MCF 10A (cell line): ENCODE measurements around the gene REG3G. TPM values are rescaled to one million over a fixed set of nuclear protein-coding genes. Genes with fewer than 3 reads are reported as not detected.

Experiments
- BruUV-seq: library from RNA; stranded (reverse); fragments of 400-500 nt; replicated peaks from 2 replicates; lab custom pipeline; 2021; lab: Mats Ljungman, UMichigan
- CTCF ChIA-PET: fragments of 300-600 bp; sonication (Branson Sonifier 250); formaldehyde crosslinking; extraction: SDS; loops from one replicate; lab custom pipeline; 2021; ENCODE audit warnings: antibody characterized with exemption, inconsistent platforms; lab: Yijun Ruan, JAX
- POLR2A ChIA-PET: fragments of 300-600, 350-650 bp; sonication (Branson Sonifier 250); formaldehyde crosslinking; extraction: SDS; loops from one replicate; lab custom pipeline; 2020; ENCODE audit warnings: antibody characterized with exemption, inconsistent platforms; lab: Yijun Ruan, JAX
- DNase-seq: peaks from one replicate; pipeline ENCODE4 v3.0.0-alpha.2; 2018; ENCODE audit not compliant: unreplicated experiment
- H3K27ac Mint-ChIP-seq: one replicate; pipeline ENCODE4 v1.8.0; 2022; ENCODE audit warnings: mild to moderate bottlenecking, low read depth, mixed read lengths; ENCODE audit not compliant: unreplicated experiment
- H3K27me3 Mint-ChIP-seq: one replicate; pipeline ENCODE4 v1.8.0; 2022; ENCODE audit warnings: mixed read lengths; ENCODE audit not compliant: insufficient read depth, unreplicated experiment
- H3K36me3 Mint-ChIP-seq: one replicate; pipeline ENCODE4 v1.8.0; 2022; ENCODE audit warnings: mild to moderate bottlenecking, moderate library complexity, mixed read lengths; ENCODE audit not compliant: insufficient read depth, unreplicated experiment
- H3K4me1 Mint-ChIP-seq: one replicate; pipeline ENCODE4 v1.8.0; 2022; ENCODE audit warnings: mixed read lengths; ENCODE audit not compliant: insufficient read depth, unreplicated experiment
- H3K4me3 Mint-ChIP-seq: one replicate; pipeline ENCODE4 v1.8.0; 2022; ENCODE audit warnings: mild to moderate bottlenecking, moderate library complexity, mixed read lengths; ENCODE audit not compliant: unreplicated experiment
- H3K9me3 Mint-ChIP-seq: one replicate; pipeline ENCODE4 v1.8.0; 2022; ENCODE audit warnings: mixed read lengths; ENCODE audit not compliant: unreplicated experiment
- CTCF ChIP-seq: fragments of 200-600 bp; IDR thresholded peaks from one replicate; pipeline ENCODE4 v1.8.0; 2022; ENCODE audit warnings: antibody characterized with exemption, mild to moderate bottlenecking; ENCODE audit not compliant: unreplicated experiment
- intact Hi-C: fragments of 100-400 bp; cut with micrococcal nuclease; formaldehyde crosslinking; loops from 2 replicates; pipeline ENCODE4 v1.14.1; 2022
- total RNA-seq: library from RNA; stranded (reverse); gene quantifications from 2 replicates; pipeline ENCODE4 v1.2.3, GENCODE V29; 2022

Gene REG3G
- total RNA-seq, 1 experiment from 2014 or later: not detected

GRCh38 chr2:78980152-78980465, 45.4 kb upstream of the REG3G start:
- CTCF ChIA-PET: interaction anchor here (0.7 to 2.8 kb wide), 17 partner anchors 8 to 994 kb away, joined by 3 to 19 read pairs (median 4); no protein-coding TSS in a partner anchor
- intact Hi-C loops: no loop called here

GRCh38 chr2:78980871-78981270, 44.6 kb upstream of the REG3G start:
- Mint-ChIP-seq H3K4me1 (no peaks in the 10 kb centered on the region), H3K36me3 (no peaks in the 10 kb centered on the region), H3K9me3 (no peaks in the 10 kb centered on the region), H3K4me3 (no peak overlapping the region), H3K27me3 (peaks cover 29% of the 10 kb centered on the region), H3K27ac (no peak overlapping the region)
- POLR2A ChIA-PET: no interaction called here
- no peak for DNase-seq
- no TSS peak for BruUV-seq
- CTCF ChIA-PET: interaction anchor here (0.7 to 2.8 kb wide), 8 partner anchors 8 to 637 kb away, joined by 3 to 19 read pairs (median 5); no protein-coding TSS in a partner anchor
- TF ChIP-seq CTCF: no peak
- intact Hi-C loops: no loop called here

More at GRCh38 chr2:78980152-78980465, 45.4 kb upstream of the REG3G start:
- DNase-seq: no peak
- H3K4me1 Mint-ChIP-seq: no peaks in the 10 kb centered on the region
- H3K36me3 Mint-ChIP-seq: no peaks in the 10 kb centered on the region
- no TSS peak for BruUV-seq
- H3K27ac Mint-ChIP-seq: no peak overlapping the region
- POLR2A ChIA-PET: no interaction called here
- TF ChIP-seq CTCF: no peak
- H3K9me3 Mint-ChIP-seq: no peaks in the 10 kb centered on the region
- H3K4me3 Mint-ChIP-seq: no peak overlapping the region
- peaks cover 29% of the 10 kb centered on the region for H3K27me3 Mint-ChIP-seq

DNA sequence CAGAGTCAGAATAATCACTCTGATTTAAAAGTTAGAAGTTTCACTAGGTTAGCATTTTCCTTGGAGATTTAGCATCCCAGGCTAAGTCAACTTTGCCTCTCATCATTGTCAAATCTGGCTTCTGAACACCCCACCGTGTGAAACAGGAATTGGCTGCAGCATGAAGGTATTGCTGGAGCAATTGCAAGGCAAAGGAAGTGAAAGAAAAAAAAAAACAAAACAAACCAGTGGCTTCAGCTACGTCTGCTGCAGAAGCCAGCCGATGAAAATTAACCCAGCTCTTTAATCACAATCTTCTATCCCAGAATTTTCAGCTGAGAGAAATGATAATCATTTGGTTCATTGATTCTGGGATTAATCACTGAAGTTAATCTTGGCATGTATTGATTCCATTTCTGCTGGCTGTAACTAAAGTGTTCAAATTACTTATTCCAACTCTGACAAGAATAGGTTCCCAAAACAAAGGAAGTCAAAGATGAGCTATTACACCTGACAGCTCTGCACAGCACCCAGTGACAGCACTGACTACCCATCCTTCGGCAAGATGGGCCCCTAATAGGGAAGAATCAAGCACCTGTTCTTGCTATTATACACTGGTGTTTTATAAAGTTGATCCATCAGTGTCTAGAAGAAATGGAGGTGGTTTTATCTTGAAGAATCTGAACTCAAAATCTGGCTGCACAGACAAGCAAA, 42.7 kb upstream of the REG3G start:
- no peak for TF ChIP-seq CTCF
- no peak for DNase-seq
- intact Hi-C loops: no loop called here
- H3K4me3 Mint-ChIP-seq: no peak overlapping the region
- no peak overlapping the region for H3K27ac Mint-ChIP-seq
- H3K27me3 Mint-ChIP-seq: peaks cover 29% of the 10 kb centered on the region
- no TSS peak for BruUV-seq
- H3K4me1 Mint-ChIP-seq: no peaks in the 10 kb centered on the region
- no peaks in the 10 kb centered on the region for H3K36me3 Mint-ChIP-seq
- ChIA-PET CTCF (interaction anchor here (1.2 kb wide), 1 partner anchor 899 kb away, joined by 3 read pairs; no protein-coding TSS in a partner anchor), POLR2A (interaction anchor here (0.6 kb wide), 1 partner anchor 11 kb away, joined by 3 read pairs; no protein-coding TSS in a partner anchor)
- no peaks in the 10 kb centered on the region for H3K9me3 Mint-ChIP-seq

DNA sequence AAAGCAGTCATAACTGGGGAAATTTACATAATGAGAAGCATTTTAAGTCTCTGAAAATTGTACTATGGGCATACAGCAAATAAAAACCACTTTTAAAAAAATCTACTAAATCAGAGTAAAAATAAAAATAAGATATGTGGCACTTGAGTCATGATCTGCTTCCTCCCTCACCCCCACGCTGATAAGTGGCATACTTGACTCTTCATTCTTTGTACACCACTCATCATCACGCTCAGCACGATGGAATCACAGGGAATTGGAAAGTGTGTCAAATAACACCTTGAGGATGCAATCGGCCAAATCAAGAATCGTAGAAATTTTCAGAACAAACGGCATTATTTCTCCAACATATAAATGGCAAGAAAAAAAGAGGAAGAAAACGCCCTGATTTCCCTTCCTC, 41.1 kb upstream of the REG3G start:
- H3K27ac Mint-ChIP-seq: no peak overlapping the region
- intact Hi-C loops: no loop called here
- H3K4me3 Mint-ChIP-seq: no peak overlapping the region
- no TSS peak for BruUV-seq
- ChIA-PET CTCF (interaction anchor here (0.7 to 1.2 kb wide), 2 partner anchors 632 to 1255 kb away, joined by 3 to 6 read pairs; no protein-coding TSS in a partner anchor), POLR2A (no interaction called here)
- H3K4me1 Mint-ChIP-seq: no peaks in the 10 kb centered on the region
- H3K36me3 Mint-ChIP-seq: no peaks in the 10 kb centered on the region
- H3K9me3 Mint-ChIP-seq: no peaks in the 10 kb centered on the region
- no peak for DNase-seq
- H3K27me3 Mint-ChIP-seq: peaks cover 29% of the 10 kb centered on the region
- no peak for TF ChIP-seq CTCF
